SK-N-SH (cell line): Measurements from ENCODE around the gene FBN1.

Experiments used
- CTCF ChIP-seq: fragments of 200-600 bp; sonication (generic); IDR thresholded peaks from 2 replicates; pipeline ENCODE4 v1.6.1; 2017; ENCODE audit warnings: antibody characterized with exemption, mild to moderate bottlenecking, moderate library complexity
- NFIC ChIP-seq: IDR thresholded peaks from 2 replicates; pipeline ENCODE4 v1.4.0; 2012; ENCODE audit warnings: borderline replicate concordance
- TCF12 ChIP-seq: IDR thresholded peaks from 2 replicates; pipeline ENCODE4 v1.4.0; 2012

DNA sequence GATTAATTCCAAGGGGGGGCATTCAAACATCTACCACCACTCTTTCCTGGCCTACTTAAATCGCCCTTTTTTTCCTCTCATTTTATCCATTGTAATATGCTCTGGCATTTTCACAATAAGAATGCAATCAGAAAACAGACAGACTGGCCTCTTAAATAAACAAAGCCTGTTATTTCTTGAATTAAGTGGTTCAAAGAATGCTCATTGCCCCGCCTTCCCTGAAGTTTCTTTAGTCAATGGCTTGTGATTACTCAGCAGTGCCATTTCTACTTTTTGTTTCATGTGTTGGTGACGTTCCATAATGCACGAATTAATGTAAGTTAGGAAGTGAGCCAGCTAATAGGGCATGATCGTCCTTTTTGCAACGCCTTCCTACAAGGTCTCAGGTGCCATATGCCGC is 68.0 kb downstream of the FBN1 start:
- TF ChIP-seq CTCF (no peak), TCF12 (no peak), NFIC (no peak)
